H1 (cell line): ENCODE results near the gene PDE6D. TPM values are rescaled to one million over a fixed set of nuclear protein-coding genes. Genes with fewer than 3 reads are reported as not detected.

Experiments
- CTCF ChIA-PET: fragments of 300-600 bp; sonication (Branson Sonifier 250); formaldehyde crosslinking; loops from one replicate; lab custom pipeline; 2021; ENCODE audit not compliant: partially characterized antibody; lab: Charles Lee
- POLR2A ChIA-PET: fragments of 300-600 bp; sonication (Branson Sonifier 250); formaldehyde crosslinking; loops from one replicate; lab custom pipeline; 2021; ENCODE audit warnings: inconsistent platforms; ENCODE audit not compliant: partially characterized antibody; lab: Charles Lee
- DNase-seq, 2 experiments: peaks; one replicate each; pipeline versions ENCODE4 v3.0.0 to v3.0.0-alpha.2; 2010 to 2022; ENCODE audit warnings: low spot score in 2 of 2, low read depth in 1 of 2, mixed read lengths in 1 of 2
- FAIRE-seq: peaks from 2 replicates; lab custom pipeline; 2011; peaks lifted over from hg19 to GRCh38; lab: Jason Lieb, UNC
- H2AFZ ChIP-seq: 2 replicates; pipeline ENCODE4 v1.8.1; 2012; ENCODE audit warnings: low read length, inconsistent platforms
- H2AK5ac ChIP-seq: 2 replicates; pipeline ENCODE4 v1.6.1; 2013; ENCODE audit warnings: low read depth, low read length
- H2BK120ac ChIP-seq: replicated peaks from 2 replicates; pipeline ENCODE3; 2013; ENCODE audit warnings: low read depth, low read length, inconsistent platforms
- H2BK12ac ChIP-seq: 2 replicates; pipeline ENCODE4 v1.6.1; 2013; ENCODE audit warnings: low read depth, low read length
- H2BK15ac ChIP-seq: 2 replicates; pipeline ENCODE4 v1.6.1; 2013; ENCODE audit warnings: low read length
- H2BK20ac ChIP-seq: 2 replicates; pipeline ENCODE4 v1.6.1; 2013; ENCODE audit warnings: low read length
- H2BK5ac ChIP-seq: 2 replicates; pipeline ENCODE4 v1.6.1; 2013; ENCODE audit warnings: low read depth, low read length
- H3K14ac ChIP-seq: 2 replicates; pipeline ENCODE4 v1.6.1; 2013; ENCODE audit warnings: inconsistent platforms; ENCODE audit not compliant: insufficient read length
- H3K18ac ChIP-seq: 2 replicates; pipeline ENCODE4 v1.6.1; 2013; ENCODE audit warnings: low read length; ENCODE audit errors: extremely low read depth
- H3K23ac ChIP-seq: 2 replicates; pipeline ENCODE4 v1.6.1; 2013; ENCODE audit warnings: inconsistent platforms; ENCODE audit not compliant: insufficient read length
- H3K23me2 ChIP-seq: 2 replicates; pipeline ENCODE4 v1.6.1; 2013; ENCODE audit warnings: low read depth, low read length
- H3K27ac ChIP-seq: 2 replicates; pipeline ENCODE4 v1.6.1; 2011; ENCODE audit warnings: low read depth, low read length, inconsistent platforms
- H3K27me3 ChIP-seq, 4 experiments: replicated peaks in 1 of 4; 1 replicate in 1 of 4; 2 replicates in 3 of 4; pipeline versions ENCODE4 v1.6.1 to v1.8.1; 2011 to 2013; ENCODE audit warnings: low read length in 3 of 4, mild to moderate bottlenecking in 3 of 4, inconsistent platforms in 2 of 4, mixed read lengths in 2 of 4, moderate library complexity in 1 of 4; ENCODE audit not compliant: control insufficient read depth in 3 of 4, insufficient read depth in 3 of 4; ENCODE audit errors: extremely low read depth in 1 of 4
- H3K36me3 ChIP-seq, 4 experiments: 2 replicates each; pipeline versions ENCODE4 v1.6.1 to v1.8.1; 2011 to 2013; ENCODE audit warnings: mild to moderate bottlenecking in 4 of 4, low read length in 3 of 4, moderate library complexity in 2 of 4, control low read depth in 1 of 4, inconsistent platforms in 1 of 4; ENCODE audit not compliant: insufficient read depth in 4 of 4, control insufficient read depth in 2 of 4
- H3K4ac ChIP-seq: replicated peaks from 2 replicates; pipeline ENCODE3; 2013; ENCODE audit warnings: low read length, low read depth, mixed read lengths, inconsistent platforms; ENCODE audit not compliant: insufficient read length
- H3K4me1 ChIP-seq, 4 experiments: replicated peaks in 1 of 4; 1 replicate in 1 of 4; 2 replicates in 3 of 4; pipeline versions ENCODE4 v1.6.1 to v1.8.1; 2011 to 2013; ENCODE audit warnings: low read length in 3 of 4, inconsistent platforms in 2 of 4, mixed read lengths in 1 of 4; ENCODE audit not compliant: insufficient read depth in 4 of 4, control insufficient read depth in 3 of 4
- H3K4me2 ChIP-seq, 2 experiments: 2 replicates each; pipeline versions ENCODE4 v1.6.1 to v1.8.1; 2011 to 2013; ENCODE audit warnings: low read depth in 2 of 2, low read length in 2 of 2, control low read depth in 1 of 2, inconsistent platforms in 1 of 2, mild to moderate bottlenecking in 1 of 2; ENCODE audit not compliant: insufficient read depth in 1 of 2
- H3K4me3 ChIP-seq, 4 experiments: fragments of 200-600, 300-600 bp in 1 of 4; sonication (generic), shearing (Covaris generic), sonication (Bioruptor Twin) in 1 of 4; 2 replicates each; pipeline versions ENCODE4 v1.5.1 to v1.8.1; 2011 to 2016; ENCODE audit warnings: low read length in 4 of 4, low read depth in 3 of 4, control low read depth in 2 of 4, inconsistent platforms in 2 of 4, mild to moderate bottlenecking in 2 of 4, mixed read lengths in 1 of 4, moderate library complexity in 1 of 4; ENCODE audit not compliant: insufficient read depth in 2 of 4; ENCODE audit errors: extremely low read depth in 1 of 4
- H3K56ac ChIP-seq: replicated peaks from 2 replicates; pipeline ENCODE3; 2013; ENCODE audit warnings: low read depth, mild to moderate bottlenecking, mixed read lengths, low read length, inconsistent platforms; ENCODE audit not compliant: insufficient read length
- H3K79me1 ChIP-seq: 2 replicates; pipeline ENCODE4 v1.6.1; 2013; ENCODE audit warnings: low read depth, low read length, control low read depth
- H3K79me2 ChIP-seq, 2 experiments: 2 replicates each; pipeline versions ENCODE4 v1.6.1 to v1.8.1; 2012 to 2013; ENCODE audit warnings: low read length in 2 of 2, mild to moderate bottlenecking in 2 of 2, inconsistent platforms in 1 of 2; ENCODE audit not compliant: insufficient read depth in 2 of 2, control insufficient read depth in 1 of 2
- H3K9ac ChIP-seq, 4 experiments: replicated peaks in 1 of 4; 1 replicate in 1 of 4; 2 replicates in 3 of 4; pipeline versions ENCODE4 v1.6.1 to v1.8.1; 2011 to 2013; ENCODE audit warnings: low read depth in 3 of 4, low read length in 3 of 4, control low read depth in 2 of 4, mild to moderate bottlenecking in 2 of 4, moderate library complexity in 2 of 4, inconsistent platforms in 1 of 4; ENCODE audit errors: extremely low read depth in 1 of 4
- H3K9me3 ChIP-seq, 2 experiments: 2 replicates each; pipeline versions ENCODE4 v1.6.1 to v1.8.1; 2012 to 2013; ENCODE audit warnings: mild to moderate bottlenecking in 2 of 2, moderate library complexity in 2 of 2, control low read depth in 1 of 2, inconsistent platforms in 1 of 2, low read depth in 1 of 2, low read length in 1 of 2, mixed read lengths in 1 of 2; ENCODE audit not compliant: insufficient read depth in 2 of 2
- H4K20me1 ChIP-seq, 2 experiments: replicated peaks in 1 of 2; 2 replicates each; pipeline versions ENCODE3 to v1.8.1; 2011 to 2013; ENCODE audit warnings: inconsistent platforms in 2 of 2, low read length in 2 of 2, mild to moderate bottlenecking in 1 of 2; ENCODE audit not compliant: insufficient read depth in 2 of 2, control insufficient read depth in 1 of 2
- H4K5ac ChIP-seq: 2 replicates; pipeline ENCODE4 v1.6.1; 2013; ENCODE audit warnings: low read length, low read depth, mixed read lengths, inconsistent platforms; ENCODE audit not compliant: insufficient read length
- H4K8ac ChIP-seq: 2 replicates; pipeline ENCODE4 v1.8.0; 2013; ENCODE audit warnings: mild to moderate bottlenecking, moderate library complexity, low read length, inconsistent platforms; ENCODE audit not compliant: insufficient read depth; ENCODE audit errors: extremely low read depth
- H4K91ac ChIP-seq: replicated peaks from 2 replicates; pipeline ENCODE3; 2013; ENCODE audit warnings: low read length, mixed read lengths, inconsistent platforms; ENCODE audit not compliant: insufficient read length
- E2F6 ChIP-seq: IDR thresholded peaks from 2 replicates; pipeline ENCODE4 v1.6.1; 2012; ENCODE audit warnings: inconsistent platforms
- HDAC2 ChIP-seq, 2 experiments: fragments of 300-600 bp in 1 of 2; sonication (generic) in 1 of 2; IDR thresholded peaks; 2 replicates each; pipeline ENCODE4 v1.6.1; 2011 to 2012; ENCODE audit warnings: low read depth in 2 of 2, low read length in 2 of 2, mild to moderate bottlenecking in 2 of 2, moderate library complexity in 2 of 2, borderline replicate concordance in 1 of 2, inconsistent platforms in 1 of 2
- WGBS, 2 experiments: shearing (Covaris generic) in 1 of 2; methylation state at CpG; one replicate each; pipeline versions ENCODE4 v1.1.6 to v1.1.7; 2013 to 2015; ENCODE audit warnings: low lambda C conversion rate in 2 of 2, mixed read lengths in 2 of 2, inconsistent platforms in 1 of 2, low coverage in 1 of 2, missing lambda C conversion rate in 1 of 2; ENCODE audit not compliant: insufficient replicate concordance in 2 of 2, insufficient coverage in 1 of 2, insufficient read length in 1 of 2; ENCODE audit errors: extremely low coverage in 1 of 2, missing lambda C conversion rate in 1 of 2; 5-methylcytosine and 5-hydroxymethylcytosine counted together
- polyA plus RNA-seq, 7 experiments: library from polyadenylated mRNA; depleted of rRNA in 3 of 7; stranded (reverse) in 5 of 7; unstranded in 2 of 7; fragments of >200 nt in 5 of 7; fragments of 200-250 nt in 2 of 7; gene quantifications; 1 replicate in 5 of 7; 2 replicates in 1 of 7; 4 replicates in 1 of 7; pipeline versions ENCODE4 v1.2.1 to v1.2.3, GENCODE V29; 2011 to 2013; ENCODE audit warnings: missing spikeins in 2 of 7, mixed read lengths in 2 of 7
- total RNA-seq: library from RNA; stranded (reverse); fragmentation: NEBNext Ultra II Directional; extraction: Animal tissue kit (Norgen Biotek cat#: 25700); gene quantifications from 2 replicates; pipeline ENCODE4 v1.2.1, GENCODE V29; 2021

The PDE6D gene
- total and polyA plus RNA-seq, 2 of the 8 experiments (the other 6 are each of a cell fraction or from before 2014, with no cell fraction given) = 33.7 to 63.9 TPM

GRCh38 chr2:231803501-231804138, 22.5 kb upstream of the PDE6D start:
- H3K79me2 ChIP-seq = 0 out of 4 replicates have a peak, but pooled peaks cover 0 to 4% of the 10 kb centered on the region in 2 experiments
- H3K56ac ChIP-seq = no peak overlapping the region
- peaks cover 2% of the 10 kb centered on the region for H3K79me1 ChIP-seq
- ChIA-PET CTCF (interaction anchor here (1.0 to 9.3 kb wide), 2 partner anchors 11 to 89 kb away, joined by 3 to 74 read pairs; no protein-coding TSS in a partner anchor), POLR2A (no interaction called here)
- no peak overlapping the region for H2AK5ac ChIP-seq
- no peak overlapping the region for H3K4me2 ChIP-seq
- FAIRE-seq (no peak), DNase-seq (no peak)
- no peak overlapping the region for H3K18ac ChIP-seq
- no peak overlapping the region for H2BK12ac ChIP-seq
- no peak overlapping the region for H3K27ac ChIP-seq
- no peak overlapping the region for H3K4me3 ChIP-seq
- H3K9me3 ChIP-seq = no peaks in the 10 kb centered on the region
- no peak overlapping the region for H2BK120ac ChIP-seq
- TF ChIP-seq HDAC2 (IDR thresholded peaks at IDR 0.05; ENCODE audit: borderline replicate concordance in 1 of 2, low read depth in 2 of 2, low read length in 2 of 2) (no peak), E2F6 (no peak)
- H4K8ac ChIP-seq = no peak overlapping the region
- H4K91ac ChIP-seq = no peak overlapping the region
- H2BK20ac ChIP-seq = no peak overlapping the region
- no peak overlapping the region for H2BK15ac ChIP-seq
- H3K4me1 ChIP-seq = no peaks in the 10 kb centered on the region; a peak in 1 of 7 replicates
- H3K36me3 ChIP-seq = peaks cover 7 to 49% (median 10%) of the 10 kb centered on the region in 4 experiments; a peak in 5 of 8 replicates
- no peaks in the 10 kb centered on the region; the same call in 1 of the 2 replicates for H3K23me2 ChIP-seq
- H2AFZ ChIP-seq = no peak overlapping the region
- H3K9ac ChIP-seq = no peak overlapping the region
- no peaks in the 10 kb centered on the region for H3K27me3 ChIP-seq
- H4K20me1 ChIP-seq = peaks cover 2 to 10% of the 10 kb centered on the region in 2 experiments
- no peak overlapping the region for H4K5ac ChIP-seq
- no peak overlapping the region for H3K4ac ChIP-seq
- no peak overlapping the region for H3K23ac ChIP-seq
- H2BK5ac ChIP-seq = no peak overlapping the region
- H3K14ac ChIP-seq = no peak overlapping the region
- WGBS, 2 experiments = 90% methylated on average over 9 of the region's 9 CpGs; no CpG with 5 or more reads in 1 of the 2 experiments
